Skeletal muscle satellite cell (primary cell): ENCODE data around the gene RHPN2.
A peak's percentile ranks its signal among the peaks of the same experiment; 100 is the strongest.

ENCODE experiments used
- H3K27me3 ChIP-seq: 2 replicates; pipeline ENCODE4 v1.7.0; 2013; ENCODE audit warnings: low read length; ENCODE audit not compliant: control insufficient read depth, insufficient read depth
- H3K36me3 ChIP-seq: 2 replicates; pipeline ENCODE4 v1.7.0; 2013; ENCODE audit warnings: mild to moderate bottlenecking, control low read depth, low read length; ENCODE audit not compliant: insufficient read depth
- H3K4me1 ChIP-seq: 2 replicates; pipeline ENCODE4 v1.7.0; 2013; ENCODE audit warnings: low read length; ENCODE audit not compliant: control insufficient read depth, insufficient read depth
- H3K4me2 ChIP-seq: 2 replicates; pipeline ENCODE4 v1.7.0; 2013; ENCODE audit warnings: mild to moderate bottlenecking, low read length
- H3K4me3 ChIP-seq: 2 replicates; pipeline ENCODE4 v1.7.0; 2013; ENCODE audit warnings: low read length
- H3K9ac ChIP-seq: 2 replicates; pipeline ENCODE4 v1.7.0; 2013; ENCODE audit warnings: mild to moderate bottlenecking, low read depth, low read length, moderate library complexity
- H3K9me3 ChIP-seq: replicated peaks from 2 replicates; pipeline ENCODE4 v1.7.0; 2013; ENCODE audit warnings: mild to moderate bottlenecking, control low read depth, low read length

RHPN2 gene

DNA sequence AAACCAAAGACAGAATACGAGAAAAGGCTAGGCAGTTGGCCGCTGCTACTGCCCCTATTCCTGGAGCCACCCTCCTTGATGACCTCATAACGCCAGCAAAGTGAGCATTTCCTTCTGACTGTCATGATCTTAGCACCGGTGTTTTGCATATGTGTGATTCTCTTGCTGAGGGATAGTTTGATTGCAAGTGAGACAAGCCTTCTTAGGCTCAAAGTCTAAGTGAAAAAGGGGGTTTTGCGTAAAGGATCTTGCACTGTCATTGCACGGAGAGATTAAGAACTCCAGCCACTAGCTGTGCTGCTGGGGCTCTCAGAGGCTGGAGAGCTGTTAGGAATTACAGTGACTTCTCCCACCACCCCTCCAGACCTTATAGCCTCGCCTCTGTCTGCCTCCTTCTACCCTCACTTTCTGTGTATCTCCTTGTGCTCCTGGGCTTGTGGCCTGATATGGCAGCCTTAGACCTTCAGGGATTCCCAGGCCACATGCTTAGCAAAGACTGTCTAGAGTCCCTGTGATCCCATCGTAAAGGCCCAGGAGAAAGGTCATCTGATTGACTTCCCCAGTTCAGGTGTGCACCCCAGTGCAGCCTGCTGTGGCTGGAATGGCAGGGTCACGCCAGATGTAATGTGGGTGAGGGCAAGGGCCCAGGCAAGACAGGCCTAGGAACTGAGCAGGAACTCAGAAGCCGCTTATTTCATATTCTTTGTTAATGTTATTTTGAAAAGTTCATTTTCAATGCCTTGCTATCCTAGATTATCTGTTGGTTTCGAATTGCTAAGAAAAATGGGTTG lies 28.9 kb upstream of the RHPN2 start:
- Histone ChIP-seq H3K4me1 (no peaks in the 10 kb centered on the region), H3K4me2 (no peak overlapping the region), H3K4me3 (no peak overlapping the region), H3K27me3 (no peaks in the 10 kb centered on the region), H3K9ac (no peak overlapping the region), H3K9me3 (no peaks in the 10 kb centered on the region), H3K36me3 (peaks cover 52% of the 10 kb centered on the region)

GRCh38 chr19:33090179-33090578 lies 25.5 kb upstream of the RHPN2 start:
- Histone ChIP-seq H3K4me2 (no peak overlapping the region), H3K9me3 (no peaks in the 10 kb centered on the region), H3K36me3 (peaks cover 30% of the 10 kb centered on the region), H3K4me1 (no peaks in the 10 kb centered on the region), H3K27me3 (no peaks in the 10 kb centered on the region), H3K4me3 (no peak overlapping the region), H3K9ac (no peak overlapping the region)

GRCh38 chr19:33089010-33089409 lies 24.3 kb upstream of the RHPN2 start:
- Histone ChIP-seq H3K4me3 (no peak overlapping the region), H3K4me2 (no peak overlapping the region), H3K9ac (no peak overlapping the region), H3K36me3 (peaks cover 23% of the 10 kb centered on the region), H3K27me3 (no peaks in the 10 kb centered on the region), H3K9me3 (no peaks in the 10 kb centered on the region), H3K4me1 (no peaks in the 10 kb centered on the region)

- H3K4me3 ChIP-seq, result no peak overlapping the region
- H3K9ac ChIP-seq, result no peak overlapping the region
- H3K9me3 ChIP-seq, result no peaks in the 10 kb centered on the region
- no peaks in the 10 kb centered on the region for H3K27me3 ChIP-seq
- peaks cover 11% of the 10 kb centered on the region for H3K36me3 ChIP-seq
- H3K4me1 ChIP-seq, result peaks cover 4% of the 10 kb centered on the region
- H3K4me2 ChIP-seq, result no peak overlapping the region
Measured at GRCh38 chr19:33086955-33087354, 22.3 kb upstream of the RHPN2 start.

GRCh38 chr19:33085570-33086128 lies 21.0 kb upstream of the RHPN2 start:
- Histone ChIP-seq H3K9me3 (no peaks in the 10 kb centered on the region), H3K9ac (no peak overlapping the region)

GRCh38 chr19:33080761-33081681 lies 16.3 kb upstream of the RHPN2 start, which contains the start of gene GPATCH1:
TSS of gene GPATCH1 (plus strand) at chr19:33081181. CDS start at chr19:33081194, 13 bp downstream.
- H3K4me2 ChIP-seq, result peak within 1 kb of the TSS; percentile 91
- no peaks in the 10 kb centered on the region for H3K36me3 ChIP-seq
- H3K27me3 ChIP-seq, result no peaks in the 10 kb centered on the region
- peak within 1 kb of the TSS; percentile 89 for H3K9ac ChIP-seq
- H3K4me1 ChIP-seq, result peaks cover 21% of the 10 kb centered on the region
- peak within 1 kb of the TSS; percentile 98 for H3K4me3 ChIP-seq
- no peaks in the 10 kb centered on the region for H3K9me3 ChIP-seq

More at GRCh38 chr19:33085570-33086128, 21.0 kb upstream of the RHPN2 start:
- Histone ChIP-seq H3K4me1 (peaks cover 8% of the 10 kb centered on the region), H3K36me3 (peaks cover 8% of the 10 kb centered on the region), H3K4me3 (no peak overlapping the region), H3K4me2 (no peak overlapping the region), H3K27me3 (no peaks in the 10 kb centered on the region)

- H3K9me3 ChIP-seq, result no peaks in the 10 kb centered on the region
- H3K36me3 ChIP-seq, result no peaks in the 10 kb centered on the region
- no peak overlapping the region for H3K4me3 ChIP-seq
- no peaks in the 10 kb centered on the region for H3K27me3 ChIP-seq
- H3K9ac ChIP-seq, result no peak overlapping the region
- peaks cover 13% of the 10 kb centered on the region for H3K4me1 ChIP-seq
- H3K4me2 ChIP-seq, result no peak overlapping the region
Measured at GRCh38 chr19:33075519-33075918, 10.8 kb upstream of the RHPN2 start.

DNA sequence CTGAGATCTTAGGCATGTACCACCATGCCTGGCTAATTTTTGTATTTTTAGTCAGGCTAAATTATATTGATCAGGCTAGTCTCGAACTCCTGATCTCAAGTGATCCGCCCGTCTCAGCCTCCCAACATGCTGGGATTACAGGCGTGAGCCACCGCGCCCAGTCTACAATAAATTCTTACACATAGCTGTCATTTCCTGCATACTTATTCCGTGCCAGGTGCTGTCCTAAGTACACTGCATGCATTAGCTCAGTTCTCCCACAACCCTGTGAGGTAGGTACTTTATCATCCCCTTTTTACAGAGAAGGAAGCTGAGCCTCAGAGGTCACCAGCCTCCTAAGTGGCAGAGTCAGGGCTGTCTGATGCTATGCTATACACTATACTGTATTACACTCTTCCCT lies 7.2 kb upstream of the RHPN2 start:
- Histone ChIP-seq H3K4me3 (no peak overlapping the region), H3K36me3 (no peaks in the 10 kb centered on the region), H3K4me2 (no peak overlapping the region), H3K4me1 (no peaks in the 10 kb centered on the region), H3K27me3 (no peaks in the 10 kb centered on the region), H3K9ac (no peak overlapping the region), H3K9me3 (no peaks in the 10 kb centered on the region)

- H3K4me2 ChIP-seq, result no peak overlapping the region
- H3K9ac ChIP-seq, result no peak overlapping the region
- H3K27me3 ChIP-seq, result peaks cover 5% of the 10 kb centered on the region
- H3K4me1 ChIP-seq, result peaks cover 5% of the 10 kb centered on the region
- H3K9me3 ChIP-seq, result no peaks in the 10 kb centered on the region
- H3K4me3 ChIP-seq, result no peak overlapping the region
- H3K36me3 ChIP-seq, result no peaks in the 10 kb centered on the region
Measured at GRCh38 chr19:33067121-33067520, 2.4 kb upstream of the RHPN2 start.

DNA sequence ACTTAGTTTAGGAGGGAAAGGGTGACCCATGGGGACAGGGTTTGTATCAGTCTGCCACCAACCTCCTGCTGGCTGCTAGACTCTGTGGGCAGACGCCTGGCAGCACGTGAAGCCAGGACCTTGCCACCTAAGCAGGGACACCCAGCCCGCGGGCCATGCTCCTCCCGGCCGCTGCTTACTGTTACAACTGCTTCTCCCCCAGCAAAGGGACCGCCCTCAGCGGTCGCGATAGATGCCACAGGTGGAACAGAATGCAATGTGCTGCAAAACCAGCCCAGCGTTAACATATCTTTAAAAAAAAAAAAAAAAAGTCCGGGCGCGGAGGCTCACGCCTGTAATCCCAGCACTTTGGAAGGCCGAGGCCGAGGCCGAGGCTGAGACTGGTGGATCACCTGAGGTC lies 1.9 kb upstream of the RHPN2 start:
- Histone ChIP-seq H3K9ac (no peak overlapping the region), H3K4me2 (no peak overlapping the region), H3K9me3 (no peaks in the 10 kb centered on the region), H3K4me3 (no peak overlapping the region), H3K36me3 (no peaks in the 10 kb centered on the region), H3K27me3 (peaks cover 5% of the 10 kb centered on the region), H3K4me1 (peaks cover 5% of the 10 kb centered on the region)

GRCh38 chr19:33064458-33064791 lies 263 bp downstream of the RHPN2 start:
- Histone ChIP-seq H3K9me3 (no peaks in the 10 kb centered on the region), H3K4me1 (peaks cover 5% of the 10 kb centered on the region), H3K9ac (no peak overlapping the region), H3K4me3 (peak overlapping the region; percentile 69), H3K36me3 (no peaks in the 10 kb centered on the region), H3K27me3 (peaks cover 5% of the 10 kb centered on the region), H3K4me2 (peak overlapping the region; percentile 75)
